Stimulated activated CD4-positive, alpha-beta T cell treated with anti-CD3 and anti-CD28 coated beads, Interleukin-4, amount 100 ng/mL, for 4 hours (primary cell): ENCODE data around the gene GSG1L2.
"Not testable (repeated sequence)": the region's sequence is repeated elsewhere in the genome, so short reads cannot be mapped to it uniquely, and the experiment has no call there.

ENCODE experiments used
- DNase-seq, 2 experiments: peaks; one replicate each; pipeline ENCODE4 v3.0.0-alpha.2; 2020

Gene GSG1L2

GRCh38 chr17:9788601-9789000, 33.3 kb downstream of the GSG1L2 start:
- DNase-seq = no peak

GRCh38 chr17:9784544-9784943, 37.3 kb downstream of the GSG1L2 start:
- DNase-seq = no peak

GRCh38 chr17:9783465-9783864, 38.4 kb downstream of the GSG1L2 start:
- not testable (repeated sequence) for DNase-seq

- no peak for DNase-seq
Measured at GRCh38 chr17:9783050-9783449, 38.8 kb downstream of the GSG1L2 start.

GRCh38 chr17:9780552-9780951, 41.3 kb downstream of the GSG1L2 start:
- no peak for DNase-seq

GRCh38 chr17:9776911-9777310, 45.0 kb downstream of the GSG1L2 start:
- DNase-seq = no peak

- DNase-seq = no peak
Measured at GRCh38 chr17:9772658-9773057, 49.2 kb downstream of the GSG1L2 start.

GRCh38 chr17:9771465-9771864, 50.4 kb downstream of the GSG1L2 start:
- no peak for DNase-seq

GRCh38 chr17:9769036-9769695, 52.7 kb downstream of the GSG1L2 start:
- DNase-seq = no peak

GRCh38 chr17:9768381-9768934, 53.4 kb downstream of the GSG1L2 start:
- no peak for DNase-seq

- DNase-seq = no peak
Measured at GRCh38 chr17:9767432-9767991, 54.4 kb downstream of the GSG1L2 start.

GRCh38 chr17:9766970-9767369, 54.9 kb downstream of the GSG1L2 start:
- DNase-seq = no peak

GRCh38 chr17:9765322-9765721, 56.6 kb downstream of the GSG1L2 start:
- DNase-seq = no peak

- DNase-seq = no peak
Measured at GRCh38 chr17:9763643-9764042, 58.2 kb downstream of the GSG1L2 start.

- DNase-seq = no peak
Measured at GRCh38 chr17:9760266-9760665, 61.6 kb downstream of the GSG1L2 start.

GRCh38 chr17:9755083-9755482, 66.8 kb downstream of the GSG1L2 start:
- DNase-seq = no peak
